ENCODE measurements around the gene GATA2.

The GATA2 gene

GRCh38 chr3:128436214-128436613, 56.8 kb downstream of the GATA2 start:
- no peak for DNase-seq (ENCODE audit: extremely low read depth, low read depth)
- TF ChIP-seq, protein P1, sequence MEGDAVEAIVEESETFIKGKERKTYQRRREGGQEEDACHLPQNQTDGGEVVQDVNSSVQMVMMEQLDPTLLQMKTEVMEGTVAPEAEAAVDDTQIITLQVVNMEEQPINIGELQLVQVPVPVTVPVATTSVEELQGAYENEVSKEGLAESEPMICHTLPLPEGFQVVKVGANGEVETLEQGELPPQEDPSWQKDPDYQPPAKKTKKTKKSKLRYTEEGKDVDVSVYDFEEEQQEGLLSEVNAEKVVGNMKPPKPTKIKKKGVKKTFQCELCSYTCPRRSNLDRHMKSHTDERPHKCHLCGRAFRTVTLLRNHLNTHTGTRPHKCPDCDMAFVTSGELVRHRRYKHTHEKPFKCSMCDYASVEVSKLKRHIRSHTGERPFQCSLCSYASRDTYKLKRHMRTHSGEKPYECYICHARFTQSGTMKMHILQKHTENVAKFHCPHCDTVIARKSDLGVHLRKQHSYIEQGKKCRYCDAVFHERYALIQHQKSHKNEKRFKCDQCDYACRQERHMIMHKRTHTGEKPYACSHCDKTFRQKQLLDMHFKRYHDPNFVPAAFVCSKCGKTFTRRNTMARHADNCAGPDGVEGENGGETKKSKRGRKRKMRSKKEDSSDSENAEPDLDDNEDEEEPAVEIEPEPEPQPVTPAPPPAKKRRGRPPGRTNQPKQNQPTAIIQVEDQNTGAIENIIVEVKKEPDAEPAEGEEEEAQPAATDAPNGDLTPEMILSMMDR (IDR thresholded peaks at IDR 0.05; ENCODE audit: low read depth, low read length, missing control alignments) = no peak
- no peak overlapping the region for H3K4me3 ChIP-seq (replicated peaks; ENCODE audit: low read depth, low read length)

GRCh38 chr3:128435561-128435960, 57.4 kb downstream of the GATA2 start:
- DNase-seq (ENCODE audit: extremely low read depth, low read depth) = no peak
- no peak overlapping the region for H3K4me3 ChIP-seq (replicated peaks; ENCODE audit: low read depth, low read length)
- TF ChIP-seq, protein P1 (IDR thresholded peaks at IDR 0.05; ENCODE audit: low read depth, low read length, missing control alignments) = no peak

DNA sequence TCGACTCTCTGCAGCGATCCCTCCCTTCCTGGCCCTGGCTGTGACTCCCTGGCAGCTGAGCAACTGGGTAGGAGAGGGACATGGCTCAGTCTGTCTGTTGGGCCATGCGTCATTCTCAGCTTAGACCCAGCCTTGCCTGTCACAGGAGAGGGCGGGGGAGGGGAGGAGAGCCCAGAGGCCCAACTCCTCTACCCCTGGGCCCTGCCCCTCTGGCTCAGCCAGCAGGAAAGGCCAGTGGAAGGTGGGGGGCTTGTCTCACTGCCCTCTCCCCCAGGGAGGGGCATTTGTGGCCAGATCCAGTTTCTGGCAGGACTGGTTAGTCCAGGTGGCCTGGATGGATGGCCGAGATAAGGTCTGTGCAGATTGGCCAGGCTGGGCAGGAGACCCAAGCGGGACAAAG, 57.9 kb downstream of the GATA2 start:
- TF ChIP-seq, protein P1 (IDR thresholded peaks at IDR 0.05; ENCODE audit: low read depth, low read length, missing control alignments) = no peak
- no peak for DNase-seq (ENCODE audit: extremely low read depth, low read depth)
- H3K4me3 ChIP-seq (replicated peaks; ENCODE audit: low read depth, low read length) = no peak overlapping the region

- no peak for DNase-seq (ENCODE audit: extremely low read depth, low read depth)
- no peak overlapping the region for H3K4me3 ChIP-seq (replicated peaks; ENCODE audit: low read depth, low read length)
- TF ChIP-seq, protein P1 (IDR thresholded peaks at IDR 0.05; ENCODE audit: low read depth, low read length, missing control alignments) = no peak
These were observed 58.5 kb downstream of the GATA2 start for GRCh38 chr3:128434524-128434923.

GRCh38 chr3:128433837-128434165, 59.2 kb downstream of the GATA2 start:
- H3K4me3 ChIP-seq (replicated peaks; ENCODE audit: low read depth, low read length) = no peak overlapping the region
- TF ChIP-seq, protein P1 (IDR thresholded peaks at IDR 0.05; ENCODE audit: low read depth, low read length, missing control alignments) = no peak
- no peak for DNase-seq (ENCODE audit: extremely low read depth, low read depth)

- no peak for DNase-seq (ENCODE audit: extremely low read depth, low read depth)
- no peak overlapping the region for H3K4me3 ChIP-seq (replicated peaks; ENCODE audit: low read depth, low read length)
- TF ChIP-seq, protein P1 (IDR thresholded peaks at IDR 0.05; ENCODE audit: low read depth, low read length, missing control alignments) = no peak
These were observed 59.8 kb downstream of the GATA2 start for GRCh38 chr3:128432971-128433836.

Measured in HFF-Myc (cell line).